ENCODE results near the gene KCNC1.

KCNC1 gene

DNA sequence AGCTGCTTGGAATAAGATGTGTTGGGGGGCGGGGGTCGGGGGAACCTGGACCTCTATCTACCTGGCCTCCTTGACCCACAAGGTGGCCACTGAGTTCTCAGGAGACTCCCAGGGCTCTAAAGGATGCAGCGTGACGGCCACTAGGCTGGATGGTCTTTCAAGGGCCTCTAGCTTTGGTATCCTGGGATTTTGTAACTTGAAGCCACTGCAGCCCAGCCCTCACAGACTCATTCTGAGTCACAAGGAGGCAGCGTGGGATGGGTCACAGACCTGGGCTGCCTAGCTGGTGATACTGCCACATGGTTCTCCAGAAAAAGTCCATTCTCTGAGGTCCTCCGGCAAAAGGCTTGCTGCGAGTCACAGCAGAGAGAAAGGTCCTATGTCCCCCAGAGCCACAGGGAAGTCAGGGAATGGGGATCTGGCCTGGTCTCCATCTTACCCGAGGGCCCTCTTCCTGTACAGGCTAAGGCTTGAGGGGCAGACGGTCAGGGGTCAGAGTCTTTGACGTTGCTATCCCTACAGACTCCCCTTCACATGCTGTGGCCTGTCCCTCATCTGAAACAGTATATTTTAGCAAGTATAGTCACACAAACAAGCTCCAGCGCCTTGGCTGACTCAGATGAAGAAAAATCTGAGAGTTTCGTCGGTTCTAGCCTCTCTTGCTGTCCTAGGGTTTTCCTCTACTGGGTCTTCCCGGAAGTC lies 52.4 kb downstream of the KCNC1 start:
- TF ChIP-seq POLR2AphosphoS5 (IDR thresholded peaks at IDR 0.05; ENCODE audit: low read depth, low read length), result no peak
- TF ChIP-seq FOXP2 (optimal IDR thresholded peaks at IDR 0.05; ENCODE audit: borderline replicate concordance, extremely low read depth, extremely low read length, insufficient read depth), result no peak
- TF ChIP-seq REST (IDR thresholded peaks at IDR 0.05; ENCODE audit: insufficient read depth in 1 of 2, low read depth in 2 of 2, low read length in 2 of 2), result no peak
- no peak for TF ChIP-seq SIN3A (IDR thresholded peaks at IDR 0.05; ENCODE audit: borderline replicate concordance, insufficient read depth, low read length)
- no peak for TF ChIP-seq TAF1 (IDR thresholded peaks at IDR 0.05; ENCODE audit: borderline replicate concordance, insufficient read depth, low read length)

DNA sequence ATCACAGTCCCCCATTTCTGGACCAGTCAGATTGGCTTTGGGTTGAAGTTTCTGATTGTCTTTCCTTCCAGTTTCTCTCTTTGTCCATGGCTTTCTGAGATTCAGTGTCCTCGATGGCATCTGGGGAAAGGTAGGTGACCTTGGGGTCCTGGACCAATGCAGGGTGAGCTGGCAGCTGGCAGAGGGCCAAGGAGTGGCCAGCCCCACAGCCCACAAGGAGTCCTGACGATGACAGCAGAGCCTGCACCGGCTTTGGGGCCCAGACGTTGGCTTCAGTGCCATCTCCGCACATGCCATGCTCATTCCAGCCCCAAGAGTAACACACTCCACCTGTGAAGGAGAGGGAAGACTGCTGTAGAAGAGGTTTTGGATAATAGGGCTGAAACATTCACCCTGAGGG lies 53.5 kb downstream of the KCNC1 start:
- TF ChIP-seq SIN3A (IDR thresholded peaks at IDR 0.05; ENCODE audit: borderline replicate concordance, insufficient read depth, low read length), result no peak
- no peak for TF ChIP-seq TAF1 (IDR thresholded peaks at IDR 0.05; ENCODE audit: borderline replicate concordance, insufficient read depth, low read length)
- TF ChIP-seq FOXP2 (optimal IDR thresholded peaks at IDR 0.05; ENCODE audit: borderline replicate concordance, extremely low read depth, extremely low read length, insufficient read depth), result no peak
- no peak for TF ChIP-seq REST (IDR thresholded peaks at IDR 0.05; ENCODE audit: insufficient read depth in 1 of 2, low read depth in 2 of 2, low read length in 2 of 2)
- no peak for TF ChIP-seq POLR2AphosphoS5 (IDR thresholded peaks at IDR 0.05; ENCODE audit: low read depth, low read length)

DNA sequence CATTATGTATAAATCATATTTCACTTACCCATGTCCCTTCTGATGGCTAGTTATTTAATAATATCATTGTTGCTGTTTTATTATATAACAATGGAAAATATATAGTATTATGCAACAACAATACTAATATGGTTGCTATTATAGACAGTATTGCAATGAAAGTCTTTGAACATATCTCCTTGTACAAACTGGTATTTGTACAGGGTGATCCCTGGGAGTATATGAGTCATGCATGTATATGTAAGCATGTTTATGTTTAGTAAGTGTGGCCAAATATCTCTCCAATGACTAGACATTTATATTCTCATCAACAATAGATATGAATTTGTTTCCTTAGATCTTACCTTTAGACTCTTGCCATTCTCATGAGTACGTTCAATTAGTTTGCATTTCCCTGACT lies 55.9 kb downstream of the KCNC1 start:
- TF ChIP-seq SIN3A (IDR thresholded peaks at IDR 0.05; ENCODE audit: borderline replicate concordance, insufficient read depth, low read length), result no peak
- no peak for TF ChIP-seq POLR2AphosphoS5 (IDR thresholded peaks at IDR 0.05; ENCODE audit: low read depth, low read length)
- no peak for TF ChIP-seq FOXP2 (optimal IDR thresholded peaks at IDR 0.05; ENCODE audit: borderline replicate concordance, extremely low read depth, extremely low read length, insufficient read depth)
- no peak for TF ChIP-seq TAF1 (IDR thresholded peaks at IDR 0.05; ENCODE audit: borderline replicate concordance, insufficient read depth, low read length)
- no peak for TF ChIP-seq REST (IDR thresholded peaks at IDR 0.05; ENCODE audit: insufficient read depth in 1 of 2, low read depth in 2 of 2, low read length in 2 of 2)

DNA sequence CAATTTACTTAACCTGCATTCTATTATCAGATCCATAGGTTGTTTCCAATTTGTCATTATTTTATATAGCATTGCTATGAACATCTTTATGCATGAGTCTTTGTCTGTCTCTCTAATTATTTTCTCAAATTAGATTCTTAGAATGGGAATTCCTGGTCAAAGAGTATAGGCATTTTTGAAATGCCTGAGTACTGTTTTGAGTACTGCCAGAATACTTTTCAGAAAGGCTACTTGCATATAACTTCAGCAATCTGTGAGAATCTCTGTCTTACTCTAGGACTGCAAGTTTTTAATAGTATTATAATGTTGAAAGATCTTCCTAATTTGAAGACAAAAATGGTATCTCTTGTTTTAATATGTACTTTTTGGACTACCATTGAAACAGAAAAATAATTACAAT lies 56.6 kb downstream of the KCNC1 start:
- no peak for TF ChIP-seq SIN3A (IDR thresholded peaks at IDR 0.05; ENCODE audit: borderline replicate concordance, insufficient read depth, low read length)
- no peak for TF ChIP-seq REST (IDR thresholded peaks at IDR 0.05; ENCODE audit: insufficient read depth in 1 of 2, low read depth in 2 of 2, low read length in 2 of 2)
- no peak for TF ChIP-seq POLR2AphosphoS5 (IDR thresholded peaks at IDR 0.05; ENCODE audit: low read depth, low read length)
- TF ChIP-seq FOXP2 (optimal IDR thresholded peaks at IDR 0.05; ENCODE audit: borderline replicate concordance, extremely low read depth, extremely low read length, insufficient read depth), result no peak
- TF ChIP-seq TAF1 (IDR thresholded peaks at IDR 0.05; ENCODE audit: borderline replicate concordance, insufficient read depth, low read length), result no peak
